OCI-LY3 (cell line): ENCODE measurements around the gene TMEM184B.

Source experiments
- H2AFZ ChIP-seq: fragments of 200-600, 300-600 bp; shearing (Covaris generic); 2 replicates; pipeline ENCODE4 v1.6.0; 2014; ENCODE audit warnings: antibody characterized with exemption, low read depth, low read length
- H3K27ac ChIP-seq: fragments of 200-600, 300-600 bp; sonication (generic); 2 replicates; pipeline ENCODE4 v1.5.1; 2014; ENCODE audit warnings: mild to moderate bottlenecking, low read length, moderate library complexity, mixed read lengths
- H3K27me3 ChIP-seq: fragments of 200-600, 300-600 bp; sonication (generic); 2 replicates; pipeline ENCODE4 v1.6.1; 2014; ENCODE audit warnings: low read depth, low read length, mixed read lengths
- H3K36me3 ChIP-seq: fragments of 200-600, 300-600 bp; sonication (generic); replicated peaks from 2 replicates; pipeline ENCODE3; 2014; ENCODE audit warnings: low read depth, low read length, mixed read lengths
- H3K4me1 ChIP-seq: fragments of 300-600, 200-600 bp; sonication (generic); 2 replicates; pipeline ENCODE4 v1.6.1; 2014; ENCODE audit warnings: low read length, mixed read lengths
- H3K4me2 ChIP-seq: fragments of 200-600, 300-600 bp; sonication (generic); 2 replicates; pipeline ENCODE4 v1.6.1; 2014; ENCODE audit warnings: low read length, mixed read lengths
- H3K4me3 ChIP-seq: fragments of 300-600, 200-600 bp; sonication (generic); 2 replicates; pipeline ENCODE4 v1.5.1; 2014; ENCODE audit warnings: antibody characterized with exemption, mild to moderate bottlenecking, low read length, moderate library complexity
- H3K79me2 ChIP-seq: fragments of 300-600, 200-600 bp; shearing (Covaris generic); 2 replicates; pipeline ENCODE4 v1.6.1; 2014; ENCODE audit warnings: mild to moderate bottlenecking, low read length, mixed read lengths
- H3K9ac ChIP-seq: fragments of 300-600, 200-600 bp; shearing (Covaris generic); 2 replicates; pipeline ENCODE4 v1.6.0; 2014; ENCODE audit warnings: mild to moderate bottlenecking, low read length, moderate library complexity
- H3K9me3 ChIP-seq: fragments of 200-600, 300-600 bp; shearing (Covaris generic); 2 replicates; pipeline ENCODE4 v1.6.1; 2014; ENCODE audit warnings: low read length, mixed read lengths; ENCODE audit not compliant: insufficient read depth
- H4K20me1 ChIP-seq: fragments of 200-600, 300-600 bp; sonication (generic); 2 replicates; pipeline ENCODE4 v1.6.1; 2016; ENCODE audit warnings: low read length, mixed read lengths; ENCODE audit not compliant: insufficient read depth
- CTCF ChIP-seq: fragments of 200-600, 300-600 bp; sonication (generic); IDR thresholded peaks from 2 replicates; pipeline ENCODE4 v1.5.1; 2014; ENCODE audit warnings: antibody characterized with exemption, low read length, low read depth
- EZH2phosphoT487 ChIP-seq: fragments of 200-600 bp; shearing (Covaris generic); IDR thresholded peaks from 2 replicates; pipeline ENCODE4 v1.6.1; 2018; ENCODE audit warnings: antibody characterized with exemption, mixed run types, low read depth

Gene TMEM184B

GRCh38 chr22:38247713-38248112 lies 25.1 kb downstream of the TMEM184B start:
- H3K36me3 ChIP-seq = peaks cover 75% of the 10 kb centered on the region
- H3K79me2 ChIP-seq = peaks cover 60% of the 10 kb centered on the region
- H3K27me3 ChIP-seq = no peaks in the 10 kb centered on the region
- H3K4me1 ChIP-seq = peaks cover 10% of the 10 kb centered on the region
- H3K9me3 ChIP-seq = no peaks in the 10 kb centered on the region
- H3K27ac ChIP-seq = no peak overlapping the region
- no peak overlapping the region for H3K4me3 ChIP-seq
- no peak for TF ChIP-seq CTCF
- no peak for TF ChIP-seq EZH2phosphoT487
- H3K9ac ChIP-seq = no peak overlapping the region
- H2AFZ ChIP-seq = no peak overlapping the region
- H3K4me2 ChIP-seq = no peak overlapping the region
- H4K20me1 ChIP-seq = peaks cover 81% of the 10 kb centered on the region

DNA sequence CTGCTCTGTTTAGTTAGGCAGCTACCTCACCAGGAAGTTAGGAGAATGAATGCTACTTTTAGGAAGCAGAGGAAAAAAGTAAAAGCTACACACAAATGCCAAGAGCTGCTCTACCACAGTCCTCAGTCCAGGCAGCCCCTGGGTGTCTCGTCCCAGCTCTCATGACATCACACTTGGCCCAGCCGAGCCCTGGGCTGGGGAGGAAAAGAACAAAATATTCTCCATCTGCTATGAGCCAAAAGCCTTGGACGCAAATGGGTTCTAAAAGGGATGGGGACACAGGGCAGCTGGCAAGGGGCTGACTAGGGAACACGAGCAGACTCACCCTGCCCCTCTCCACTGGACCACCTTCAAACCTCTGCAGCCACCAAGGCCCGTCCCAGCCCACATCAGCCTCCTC lies 26.1 kb downstream of the TMEM184B start:
- Histone ChIP-seq H2AFZ (no peak overlapping the region), H3K9me3 (no peaks in the 10 kb centered on the region), H3K36me3 (peaks cover 72% of the 10 kb centered on the region), H3K4me2 (no peak overlapping the region), H3K4me3 (no peak overlapping the region), H4K20me1 (peaks cover 71% of the 10 kb centered on the region), H3K79me2 (peaks cover 50% of the 10 kb centered on the region), H3K9ac (no peak overlapping the region), H3K27ac (no peak overlapping the region), H3K4me1 (peaks cover 15% of the 10 kb centered on the region), H3K27me3 (no peaks in the 10 kb centered on the region)
- no peak for TF ChIP-seq EZH2phosphoT487

GRCh38 chr22:38246046-38246658 lies 26.7 kb downstream of the TMEM184B start:
- peaks cover 45% of the 10 kb centered on the region for H3K79me2 ChIP-seq
- TF ChIP-seq CTCF = no peak
- no peak for TF ChIP-seq EZH2phosphoT487
- H3K27me3 ChIP-seq = no peaks in the 10 kb centered on the region
- H3K4me3 ChIP-seq = no peak overlapping the region
- H3K9ac ChIP-seq = no peak overlapping the region
- H3K36me3 ChIP-seq = peaks cover 68% of the 10 kb centered on the region
- peaks cover 15% of the 10 kb centered on the region for H3K4me1 ChIP-seq
- H2AFZ ChIP-seq = no peak overlapping the region
- no peak overlapping the region for H3K27ac ChIP-seq
- H4K20me1 ChIP-seq = peaks cover 67% of the 10 kb centered on the region
- H3K9me3 ChIP-seq = no peaks in the 10 kb centered on the region
- no peak overlapping the region for H3K4me2 ChIP-seq

DNA sequence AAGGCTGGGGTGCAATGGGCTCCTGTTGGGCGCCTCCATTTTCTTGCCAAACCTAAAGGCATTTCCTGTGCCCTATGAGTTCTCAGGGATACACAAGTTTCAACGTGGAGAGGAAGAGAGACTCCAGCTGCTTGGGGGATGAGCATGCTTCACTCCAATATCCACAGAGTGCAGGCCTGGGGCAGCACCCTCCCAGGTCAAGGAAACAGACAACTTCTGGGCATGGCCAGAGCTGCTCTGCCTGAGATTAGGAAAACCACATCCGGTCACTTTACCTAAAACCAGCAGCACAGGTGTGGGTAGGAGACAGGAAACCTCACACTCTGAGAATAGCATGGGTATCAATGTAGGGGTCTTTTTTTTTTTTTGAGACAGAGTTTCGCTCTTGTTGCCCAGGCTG lies 28.7 kb downstream of the TMEM184B start:
- Histone ChIP-seq H3K27ac (no peak overlapping the region), H3K4me3 (no peak overlapping the region), H3K4me2 (no peak overlapping the region), H3K79me2 (peaks cover 42% of the 10 kb centered on the region), H3K4me1 (peaks cover 15% of the 10 kb centered on the region), H3K9ac (no peak overlapping the region), H3K36me3 (peaks cover 68% of the 10 kb centered on the region), H4K20me1 (peaks cover 59% of the 10 kb centered on the region), H3K27me3 (no peaks in the 10 kb centered on the region), H3K9me3 (no peaks in the 10 kb centered on the region), H2AFZ (no peak overlapping the region)
- TF ChIP-seq CTCF (no peak), EZH2phosphoT487 (no peak)
